Measurements from ENCODE around the gene CYTL1. TPM values are rescaled to one million over a fixed set of nuclear protein-coding genes. Genes with fewer than 3 reads are reported as not detected.

CYTL1 gene
- total RNA-seq, 2 experiments from 2014 or later = not detected

- Mint-ChIP-seq H3K27ac (no peak overlapping the region), H3K36me3 (ENCODE audit: low read depth) (no peaks in the 10 kb centered on the region), H3K4me3 (no peak overlapping the region), H3K4me1 (ENCODE audit: low read depth) (no peaks in the 10 kb centered on the region), H3K9me3 (no peaks in the 10 kb centered on the region), H3K27me3 (ENCODE audit: low read depth) (peaks cover 11% of the 10 kb centered on the region)
- no peak for DNase-seq
- CTCF ChIA-PET = no interaction called here
- intact Hi-C loops (cut with micrococcal nuclease) = loop anchor here (10.0 kb wide), 1 partner anchor 507 kb away; no protein-coding TSS in a partner anchor
These were observed 27.6 kb downstream of the CYTL1 start for GRCh38 chr4:4991541-4992099.

- H3K9me3 Mint-ChIP-seq = no peaks in the 10 kb centered on the region
- peaks cover 8% of the 10 kb centered on the region for H3K27me3 Mint-ChIP-seq (ENCODE audit: low read depth)
- DNase-seq = no peak
- intact Hi-C loops (cut with micrococcal nuclease) = loop anchor here (10.0 kb wide), 1 partner anchor 506 kb away; no protein-coding TSS in a partner anchor
- no peaks in the 10 kb centered on the region for H3K4me1 Mint-ChIP-seq (ENCODE audit: low read depth)
- CTCF ChIA-PET = no interaction called here
- no peak overlapping the region for H3K4me3 Mint-ChIP-seq
- no peaks in the 10 kb centered on the region for H3K36me3 Mint-ChIP-seq (ENCODE audit: low read depth)
- H3K27ac Mint-ChIP-seq = no peak overlapping the region
These were observed 28.3 kb downstream of the CYTL1 start for GRCh38 chr4:4990857-4991540.

GRCh38 chr4:4990329-4990728 lies 28.9 kb downstream of the CYTL1 start:
- no peak overlapping the region for H3K4me3 Mint-ChIP-seq
- peaks cover 8% of the 10 kb centered on the region for H3K27me3 Mint-ChIP-seq (ENCODE audit: low read depth)
- H3K4me1 Mint-ChIP-seq (ENCODE audit: low read depth) = no peaks in the 10 kb centered on the region
- intact Hi-C loops (cut with micrococcal nuclease) = loop anchor here (10.0 kb wide), 1 partner anchor 506 kb away; no protein-coding TSS in a partner anchor
- no peaks in the 10 kb centered on the region for H3K9me3 Mint-ChIP-seq
- CTCF ChIA-PET = no interaction called here
- DNase-seq = no peak
- no peak overlapping the region for H3K27ac Mint-ChIP-seq
- H3K36me3 Mint-ChIP-seq (ENCODE audit: low read depth) = no peaks in the 10 kb centered on the region

- intact Hi-C loops (cut with micrococcal nuclease) = no loop called here
- H3K36me3 Mint-ChIP-seq (ENCODE audit: low read depth) = no peaks in the 10 kb centered on the region
- H3K9me3 Mint-ChIP-seq = no peaks in the 10 kb centered on the region
- no peak overlapping the region for H3K27ac Mint-ChIP-seq
- H3K27me3 Mint-ChIP-seq (ENCODE audit: low read depth) = peaks cover 3% of the 10 kb centered on the region
- H3K4me3 Mint-ChIP-seq = no peak overlapping the region
- CTCF ChIA-PET = no interaction called here
- no peak for DNase-seq
- H3K4me1 Mint-ChIP-seq (ENCODE audit: low read depth) = no peaks in the 10 kb centered on the region
These were observed 30.1 kb downstream of the CYTL1 start for GRCh38 chr4:4989083-4989622.

- H3K27me3 Mint-ChIP-seq (ENCODE audit: low read depth) = peaks cover 4% of the 10 kb centered on the region
- intact Hi-C loops (cut with micrococcal nuclease) = no loop called here
- DNase-seq = no peak
- CTCF ChIA-PET = no interaction called here
- no peaks in the 10 kb centered on the region for H3K4me1 Mint-ChIP-seq (ENCODE audit: low read depth)
- no peaks in the 10 kb centered on the region for H3K36me3 Mint-ChIP-seq (ENCODE audit: low read depth)
- no peak overlapping the region for H3K27ac Mint-ChIP-seq
- no peak overlapping the region for H3K4me3 Mint-ChIP-seq
- no peaks in the 10 kb centered on the region for H3K9me3 Mint-ChIP-seq
These were observed 31.6 kb downstream of the CYTL1 start for GRCh38 chr4:4987656-4988055.

- Mint-ChIP-seq H3K4me3 (no peak overlapping the region), H3K36me3 (ENCODE audit: low read depth) (no peaks in the 10 kb centered on the region), H3K27me3 (ENCODE audit: low read depth) (peaks cover 4% of the 10 kb centered on the region), H3K9me3 (no peaks in the 10 kb centered on the region), H3K4me1 (ENCODE audit: low read depth) (no peaks in the 10 kb centered on the region), H3K27ac (no peak overlapping the region)
- DNase-seq = no peak
- CTCF ChIA-PET = no interaction called here
- intact Hi-C loops (cut with micrococcal nuclease) = no loop called here
These were observed 32.4 kb downstream of the CYTL1 start for GRCh38 chr4:4986841-4987240.

- CTCF ChIA-PET = no interaction called here
- H3K4me1 Mint-ChIP-seq (ENCODE audit: low read depth) = no peaks in the 10 kb centered on the region
These were observed 33.4 kb downstream of the CYTL1 start for GRCh38 chr4:4985844-4986243.

GRCh38 chr4:4985036-4985435 lies 34.2 kb downstream of the CYTL1 start:
- DNase-seq = no peak
- intact Hi-C loops (cut with micrococcal nuclease) = no loop called here
- Mint-ChIP-seq H3K9me3 (peaks cover 4% of the 10 kb centered on the region), H3K27ac (no peak overlapping the region), H3K27me3 (ENCODE audit: low read depth) (peaks cover 4% of the 10 kb centered on the region), H3K4me1 (ENCODE audit: low read depth) (no peaks in the 10 kb centered on the region), H3K4me3 (no peak overlapping the region), H3K36me3 (ENCODE audit: low read depth) (no peaks in the 10 kb centered on the region)
- CTCF ChIA-PET = no interaction called here

More at GRCh38 chr4:4985844-4986243, 33.4 kb downstream of the CYTL1 start:
- no peak overlapping the region for H3K4me3 Mint-ChIP-seq
- no peak for DNase-seq
- H3K36me3 Mint-ChIP-seq (ENCODE audit: low read depth) = no peaks in the 10 kb centered on the region
- peaks cover 4% of the 10 kb centered on the region for H3K27me3 Mint-ChIP-seq (ENCODE audit: low read depth)
- intact Hi-C loops (cut with micrococcal nuclease) = no loop called here
- H3K9me3 Mint-ChIP-seq = no peaks in the 10 kb centered on the region
- H3K27ac Mint-ChIP-seq = no peak overlapping the region

GRCh38 chr4:4984186-4984585 lies 35.1 kb downstream of the CYTL1 start:
- intact Hi-C loops (cut with micrococcal nuclease) = no loop called here
- Mint-ChIP-seq H3K9me3 (peaks cover 8% of the 10 kb centered on the region), H3K4me3 (no peak overlapping the region), H3K27me3 (ENCODE audit: low read depth) (peaks cover 4% of the 10 kb centered on the region), H3K4me1 (ENCODE audit: low read depth) (no peaks in the 10 kb centered on the region), H3K27ac (no peak overlapping the region), H3K36me3 (ENCODE audit: low read depth) (no peaks in the 10 kb centered on the region)
- no peak for DNase-seq
- CTCF ChIA-PET = no interaction called here

- Mint-ChIP-seq H3K9me3 (peaks cover 8% of the 10 kb centered on the region), H3K4me1 (ENCODE audit: low read depth) (no peaks in the 10 kb centered on the region), H3K27me3 (ENCODE audit: low read depth) (peaks cover 4% of the 10 kb centered on the region), H3K4me3 (no peak overlapping the region), H3K36me3 (ENCODE audit: low read depth) (no peaks in the 10 kb centered on the region), H3K27ac (no peak overlapping the region)
- CTCF ChIA-PET = no interaction called here
- intact Hi-C loops (cut with micrococcal nuclease) = no loop called here
- DNase-seq = no peak
These were observed 37.4 kb downstream of the CYTL1 start for GRCh38 chr4:4981827-4982226.

GRCh38 chr4:4981427-4981826 lies 37.8 kb downstream of the CYTL1 start:
- Mint-ChIP-seq H3K36me3 (ENCODE audit: low read depth) (no peaks in the 10 kb centered on the region), H3K4me1 (ENCODE audit: low read depth) (no peaks in the 10 kb centered on the region), H3K27me3 (ENCODE audit: low read depth) (peaks cover 4% of the 10 kb centered on the region), H3K4me3 (no peak overlapping the region), H3K9me3 (peaks cover 8% of the 10 kb centered on the region), H3K27ac (no peak overlapping the region)
- DNase-seq = no peak
- CTCF ChIA-PET = no interaction called here
- intact Hi-C loops (cut with micrococcal nuclease) = no loop called here

GRCh38 chr4:4980621-4981230 lies 38.5 kb downstream of the CYTL1 start:
- no peaks in the 10 kb centered on the region for H3K36me3 Mint-ChIP-seq (ENCODE audit: low read depth)
- intact Hi-C loops (cut with micrococcal nuclease) = no loop called here
- no peaks in the 10 kb centered on the region for H3K4me1 Mint-ChIP-seq (ENCODE audit: low read depth)
- DNase-seq = no peak
- CTCF ChIA-PET = no interaction called here
- peaks cover 4% of the 10 kb centered on the region for H3K27me3 Mint-ChIP-seq (ENCODE audit: low read depth)
- H3K27ac Mint-ChIP-seq = no peak overlapping the region
- H3K9me3 Mint-ChIP-seq = peaks cover 9% of the 10 kb centered on the region
- no peak overlapping the region for H3K4me3 Mint-ChIP-seq

GRCh38 chr4:4979971-4980370 lies 39.3 kb downstream of the CYTL1 start:
- H3K27me3 Mint-ChIP-seq (ENCODE audit: low read depth) = peaks cover 4% of the 10 kb centered on the region
- no peak overlapping the region for H3K4me3 Mint-ChIP-seq

More at GRCh38 chr4:4979971-4980370, 39.3 kb downstream of the CYTL1 start:
- no peak for DNase-seq
- Mint-ChIP-seq H3K36me3 (ENCODE audit: low read depth) (no peaks in the 10 kb centered on the region), H3K27ac (no peak overlapping the region), H3K9me3 (peaks cover 17% of the 10 kb centered on the region), H3K4me1 (ENCODE audit: low read depth) (no peaks in the 10 kb centered on the region)
- intact Hi-C loops (cut with micrococcal nuclease) = no loop called here
- CTCF ChIA-PET = no interaction called here
